Upper lobe of left lung (tissue), 6 donors: Measurements from ENCODE around the gene NDUFA13. TPM values are rescaled to one million over a fixed set of nuclear protein-coding genes. Genes with fewer than 3 reads are reported as not detected.
A peak's percentile ranks its signal among the peaks of the same experiment; 100 is the strongest.

Source experiments
- ATAC-seq, 2 donors: fragments of 200-7000 bp; cut with Tn5 transposase; one replicate each; pipeline ENCODE4 v1.9.1; 2022; ENCODE audit warnings: mild to moderate bottlenecking in 2 of 2, moderate library complexity in 2 of 2; ENCODE audit not compliant: low FRiP score in 2 of 2
- DNase-seq, 2 donors: peaks; one replicate each; pipeline ENCODE4 v3.0.0-alpha.2; 2019 to 2020
- H3K27ac ChIP-seq, 4 donors: fragments of 200-600 bp; sonication (generic); one replicate each; pipeline ENCODE4 v1.5.1; 2016 to 2019
- H3K27me3 ChIP-seq, 4 donors: fragments of 200-600 bp; sonication (generic); one replicate each; pipeline ENCODE4 v1.5.1; 2017 to 2019
- H3K36me3 ChIP-seq, 4 donors: fragments of 200-600 bp; sonication (generic); one replicate each; pipeline ENCODE4 v1.5.1; 2016 to 2019
- H3K4me1 ChIP-seq, 4 donors: fragments of 200-600 bp; sonication (generic); one replicate each; pipeline ENCODE4 v1.5.1; 2018 to 2019
- H3K4me3 ChIP-seq, 4 donors: fragments of 200-600 bp; sonication (generic); one replicate each; pipeline ENCODE4 v1.5.1; 2017 to 2019; ENCODE audit warnings: mild to moderate bottlenecking in 2 of 4, moderate library complexity in 1 of 4
- H3K9me3 ChIP-seq, 4 donors: fragments of 200-600 bp; sonication (generic); one replicate each; pipeline ENCODE4 v1.5.1; 2018 to 2019
- CTCF ChIP-seq, 6 experiments: fragments of 450-650 bp in 4 of 6; fragments of 200-600 bp in 2 of 6; sonication (generic) in 2 of 6; IDR thresholded peaks; one replicate each; pipeline ENCODE4 v1.5.1; 2016 to 2019; ENCODE audit warnings: antibody characterized with exemption in 6 of 6
- EP300 ChIP-seq, 4 donors: sonication (generic); formaldehyde crosslinking; IDR thresholded peaks; one replicate each; pipeline ENCODE4 v1.5.1; 2017; ENCODE audit warnings: antibody characterized with exemption in 4 of 4, control low read depth in 2 of 4
- POLR2A ChIP-seq, 4 donors: fragments of 450-650 bp; IDR thresholded peaks; one replicate each; pipeline ENCODE4 v1.5.1; 2016 to 2017; ENCODE audit warnings: antibody characterized with exemption in 4 of 4, mild to moderate bottlenecking in 2 of 4
- POLR2AphosphoS5 ChIP-seq, 2 donors: sonication (generic); formaldehyde crosslinking; IDR thresholded peaks; one replicate each; pipeline ENCODE4 v1.5.1; 2017; ENCODE audit warnings: antibody characterized with exemption in 2 of 2
- WGBS, 2 donors: methylation state at CpG; one replicate each; pipeline ENCODE4 v1.1.5; 2017 to 2018; 5-methylcytosine and 5-hydroxymethylcytosine counted together
- total RNA-seq, 6 donors: library from RNA; depleted of rRNA in 4 of 6; stranded (reverse); fragments of >200 nt in 4 of 6; gene quantifications; one replicate each; pipeline versions ENCODE4 v1.1.0 to v1.2.1, GENCODE V29; 2016 to 2021
- donor health status: DM: no; HTN: no; CAD: no; lungs with moderate emphysema.
- donor health status: DM: no; HTN: yes; CAD: no; lungs with severe emphysema.

Gene NDUFA13
- total RNA-seq, 6 donors from 2014 or later = 24.3 to 305 (median 112) TPM

- WGBS, 2 donors = 92 to 94% methylated on average over 15 to 17 of the region's 17 CpGs
- no peak for TF ChIP-seq CTCF (IDR thresholded peaks at IDR 0.05)
- TF ChIP-seq EP300 (IDR thresholded peaks at IDR 0.05) = no peak
- no peak for TF ChIP-seq POLR2A (IDR thresholded peaks at IDR 0.05)
- TF ChIP-seq POLR2AphosphoS5 (IDR thresholded peaks at IDR 0.05) = no peak
These were observed 2.3 kb upstream of the NDUFA13 start for GRCh38 chr19:19513682-19514081.

GRCh38 chr19:19514215-19514657 is 1.8 kb upstream of the NDUFA13 start:
- no peak for TF ChIP-seq EP300 (IDR thresholded peaks at IDR 0.05)
- peak in 1 of 4 donors; percentile 7 for TF ChIP-seq POLR2A (IDR thresholded peaks at IDR 0.05)
- H3K4me1 ChIP-seq = peaks cover 12 to 38% (median 21%) of the 10 kb centered on the region in 4 donors
- H3K9me3 ChIP-seq = no peaks in the 10 kb centered on the region
- H3K27me3 ChIP-seq = no peaks in the 10 kb centered on the region
- peaks cover 0 to 2% (median 2%) of the 10 kb centered on the region in 4 donors for H3K36me3 ChIP-seq
- peak in 1 of 2 donors; percentile 90 for DNase-seq
- peak in 1 of 2 donors; percentile 34 for ATAC-seq
- peak overlapping the region in 2 of 4 donors; percentile 13 to 27 for H3K4me3 ChIP-seq
- 45 to 49% methylated on average over 35 to 45 of the region's 46 CpGs for WGBS, 2 donors
- H3K27ac ChIP-seq = no peak overlapping the region

More at GRCh38 chr19:19513682-19514081, 2.3 kb upstream of the NDUFA13 start:
- no peaks in the 10 kb centered on the region for H3K9me3 ChIP-seq
- H3K27me3 ChIP-seq = no peaks in the 10 kb centered on the region
- H3K4me3 ChIP-seq = peak overlapping the region in 2 of 4 donors; percentile 13 to 27
- DNase-seq (peak in 1 of 2 donors; percentile 36), ATAC-seq (no peak)
- H3K36me3 ChIP-seq = no peaks in the 10 kb centered on the region
- H3K4me1 ChIP-seq = peaks cover 12 to 33% (median 21%) of the 10 kb centered on the region in 4 donors
- H3K27ac ChIP-seq = no peak overlapping the region

- H3K4me1 ChIP-seq = peaks cover 12 to 43% (median 21%) of the 10 kb centered on the region in 4 donors
These were observed 964 bp upstream of the NDUFA13 start, which contains the start of gene TSSK6 for GRCh38 chr19:19514881-19515641. Gene TSSK6 (minus strand): TSS chr19:19515548. CDS start chr19:19515427, 121 bp downstream.

GRCh38 chr19:19517235-19517619 is 1.2 kb downstream of the NDUFA13 start:
- DNase-seq (no peak), ATAC-seq (no peak)
- Histone ChIP-seq H3K36me3 (peaks cover 0 to 17% (median 10%) of the 10 kb centered on the region in 4 donors), H3K27ac (no peak overlapping the region), H3K4me3 (peak overlapping the region in 1 of 4 donors; percentile 86), H3K4me1 (peaks cover 12 to 43% (median 21%) of the 10 kb centered on the region in 4 donors), H3K9me3 (no peaks in the 10 kb centered on the region), H3K27me3 (no peaks in the 10 kb centered on the region)
- 88 to 93% methylated on average over 10 of the region's 10 CpGs for WGBS, 2 donors
- no peak for TF ChIP-seq POLR2AphosphoS5 (IDR thresholded peaks at IDR 0.05)
- no peak for TF ChIP-seq POLR2A (IDR thresholded peaks at IDR 0.05)
- no peak for TF ChIP-seq CTCF (IDR thresholded peaks at IDR 0.05)
- TF ChIP-seq EP300 (IDR thresholded peaks at IDR 0.05) = no peak

More at GRCh38 chr19:19514881-19515641, 964 bp upstream of the NDUFA13 start, which contains the start of gene TSSK6:
- no peak for TF ChIP-seq CTCF (IDR thresholded peaks at IDR 0.05)
- no peak for TF ChIP-seq EP300 (IDR thresholded peaks at IDR 0.05)
- no peak for TF ChIP-seq POLR2A (IDR thresholded peaks at IDR 0.05)
- no peak for TF ChIP-seq POLR2AphosphoS5 (IDR thresholded peaks at IDR 0.05)
- ATAC-seq (no peak), DNase-seq (peak in 1 of 2 donors; percentile 86)
- H3K4me3 ChIP-seq = peak within 1 kb of the TSS; percentile 66 to 86 (median 78)
- no peaks in the 10 kb centered on the region for H3K9me3 ChIP-seq
- WGBS, 2 donors = 87 to 89% methylated on average over 55 to 72 of the region's 74 CpGs
- H3K27me3 ChIP-seq = no peaks in the 10 kb centered on the region
- H3K27ac ChIP-seq = peak within 1 kb of the TSS; percentile 83 to 90 (median 88)
- H3K36me3 ChIP-seq = peaks cover 0 to 10% (median 7%) of the 10 kb centered on the region in 4 donors

GRCh38 chr19:19520989-19521388 is 5.0 kb downstream of the NDUFA13 start:
- no peak overlapping the region for H3K4me3 ChIP-seq
- ATAC-seq (no peak), DNase-seq (no peak)
- peaks cover 12 to 28% (median 14%) of the 10 kb centered on the region in 4 donors for H3K4me1 ChIP-seq
- peaks cover 0 to 25% (median 15%) of the 10 kb centered on the region in 4 donors for H3K36me3 ChIP-seq
- no peak overlapping the region for H3K27ac ChIP-seq
- no peaks in the 10 kb centered on the region for H3K9me3 ChIP-seq
- TF ChIP-seq CTCF (IDR thresholded peaks at IDR 0.05) (no peak), EP300 (IDR thresholded peaks at IDR 0.05) (no peak), POLR2A (IDR thresholded peaks at IDR 0.05) (no peak), POLR2AphosphoS5 (IDR thresholded peaks at IDR 0.05) (no peak)
- no peaks in the 10 kb centered on the region for H3K27me3 ChIP-seq
- WGBS, 2 donors = 86 to 87% methylated on average over 6 of the region's 6 CpGs
